ENCODE measurements around the gene CCDC54.

CCDC54 gene

GRCh38 chr3:107394502-107394901 lies 17.3 kb downstream of the CCDC54 start:
- no peak for DNase-seq

- no peak for DNase-seq
Measured at GRCh38 chr3:107395066-107395465, 17.8 kb downstream of the CCDC54 start.

DNA sequence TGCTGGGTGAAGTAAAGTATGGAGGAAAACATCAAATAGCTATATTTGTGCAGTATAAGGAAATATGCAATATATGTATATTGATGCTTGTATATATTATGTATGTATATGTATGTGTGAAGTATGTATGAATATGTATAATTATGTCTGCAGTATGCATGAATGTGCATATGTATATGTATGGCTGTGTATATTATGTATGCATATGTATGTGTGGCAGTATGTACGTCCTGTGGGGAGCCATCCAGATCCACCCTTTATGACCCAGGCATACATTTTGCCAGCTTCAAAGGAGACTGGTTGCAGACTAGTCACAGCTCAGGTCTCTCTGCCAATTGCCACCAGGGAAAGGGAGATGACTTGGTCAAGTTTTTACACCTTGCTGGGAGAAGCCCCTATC lies 24.1 kb downstream of the CCDC54 start:
- no peak for DNase-seq

- DNase-seq: no peak
Measured at GRCh38 chr3:107402214-107402613, 25.0 kb downstream of the CCDC54 start.

DNA sequence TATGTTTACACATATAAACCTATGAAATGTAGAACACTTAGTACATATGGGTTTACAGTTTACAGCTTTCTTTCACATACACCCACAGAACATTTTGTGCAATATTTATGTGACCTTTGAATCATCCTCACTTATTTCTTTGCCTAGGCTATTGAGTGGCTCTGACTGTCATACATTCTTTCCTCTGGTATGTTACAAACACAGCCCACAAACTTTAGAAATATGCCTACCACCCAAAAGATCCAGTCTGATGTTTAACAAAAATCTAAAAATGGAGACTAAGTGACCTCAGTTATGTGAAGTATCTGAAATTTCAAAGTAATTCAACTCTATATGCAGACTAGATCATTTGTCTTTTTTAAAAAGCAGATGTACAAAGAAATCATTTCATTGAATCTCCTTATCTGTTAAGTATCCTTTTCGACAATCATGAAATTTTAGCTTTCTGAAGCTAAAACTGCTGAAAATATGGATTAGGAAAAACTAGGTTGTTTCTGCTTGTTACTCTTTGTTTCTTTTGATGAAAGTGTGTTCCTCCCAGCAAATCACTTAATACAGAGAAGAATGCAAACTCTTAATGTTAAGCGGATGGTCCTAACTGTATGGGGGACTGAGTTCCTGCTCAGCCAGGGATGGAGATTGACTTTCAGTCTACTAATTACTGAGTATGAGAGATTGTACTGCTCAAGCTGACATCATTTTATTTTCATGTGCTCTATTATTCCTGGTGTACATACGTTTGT lies 27.7 kb downstream of the CCDC54 start:
- DNase-seq: no peak

- DNase-seq: no peak
Measured at GRCh38 chr3:107407355-107407754, 30.1 kb downstream of the CCDC54 start.

DNA sequence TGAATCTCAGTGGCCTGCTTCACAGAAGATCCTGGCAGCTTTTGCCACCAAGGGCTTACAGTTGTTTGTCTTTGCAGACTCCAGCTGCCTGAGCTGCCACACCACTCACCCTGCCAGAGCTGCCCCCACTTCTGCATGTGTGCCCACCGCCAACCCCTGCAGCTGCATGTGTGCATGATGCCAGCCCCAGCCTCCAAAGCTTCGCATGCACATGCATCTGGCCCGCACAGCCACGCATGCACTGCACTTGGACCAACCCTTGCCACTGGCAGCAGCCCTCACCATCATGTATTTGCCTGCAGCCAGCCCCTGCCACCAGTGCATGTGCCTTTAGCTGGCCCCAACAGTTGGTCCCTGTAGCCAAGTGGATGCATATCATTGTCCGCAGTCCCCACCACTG lies 31.3 kb downstream of the CCDC54 start:
- DNase-seq: no peak

DNA sequence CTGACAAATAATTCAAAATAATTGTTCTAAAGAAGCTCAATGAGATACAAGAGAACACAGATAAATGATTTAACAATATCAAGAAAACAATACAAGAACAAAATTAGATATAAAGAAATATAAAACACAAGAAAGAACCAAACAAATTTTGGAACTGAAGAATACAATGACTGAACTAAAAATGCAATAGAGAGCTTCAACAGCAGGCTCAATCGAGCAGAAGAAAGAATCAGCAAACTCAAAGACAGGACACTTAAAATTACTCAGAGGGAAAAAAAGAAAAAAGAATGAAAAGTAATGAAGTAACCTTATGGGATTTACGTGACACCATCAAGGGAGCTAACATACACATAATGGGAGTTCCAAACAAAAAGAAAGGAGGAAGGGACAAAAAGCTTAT lies 32.1 kb downstream of the CCDC54 start:
- DNase-seq: no peak

GRCh38 chr3:107410606-107411005 lies 33.4 kb downstream of the CCDC54 start:
- DNase-seq: no peak

DNA sequence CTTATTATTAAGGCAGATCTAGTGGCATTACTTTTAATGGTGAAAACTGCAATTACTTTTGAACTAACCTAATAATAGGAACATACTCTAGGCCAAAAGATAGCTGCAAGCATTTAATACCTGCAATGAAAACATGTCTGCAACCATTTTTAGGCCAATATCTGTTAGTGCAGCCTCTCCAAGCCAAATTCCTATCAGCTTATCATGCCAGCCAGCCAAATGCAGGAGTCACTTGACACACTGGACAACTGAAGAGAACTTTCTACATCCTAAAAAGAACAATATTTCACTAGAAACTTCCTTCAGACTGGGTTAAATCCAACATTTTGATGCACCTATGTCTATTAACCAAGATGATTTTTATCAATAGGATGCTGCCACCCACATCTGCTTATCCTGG lies 33.8 kb downstream of the CCDC54 start:
- DNase-seq: no peak

DNA sequence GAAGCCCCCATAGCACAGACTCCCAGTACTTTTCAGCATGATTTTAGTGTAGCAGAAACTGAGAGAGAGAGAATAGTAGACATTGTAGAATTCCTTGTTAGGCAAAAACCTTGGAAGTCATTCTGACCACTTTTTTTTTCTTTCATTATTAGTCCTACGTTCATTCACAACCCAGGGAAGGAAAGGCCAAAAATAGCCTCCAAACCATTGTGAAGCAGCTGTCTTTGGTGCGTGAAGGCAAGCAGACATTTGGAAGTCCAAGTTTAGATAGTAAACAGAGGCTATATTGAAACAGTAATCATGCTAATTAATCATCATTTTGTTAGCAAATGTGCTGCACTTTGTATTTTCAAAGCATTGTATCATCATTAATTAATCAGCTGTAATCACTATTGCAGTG lies 34.5 kb downstream of the CCDC54 start:
- no peak for DNase-seq

DNA sequence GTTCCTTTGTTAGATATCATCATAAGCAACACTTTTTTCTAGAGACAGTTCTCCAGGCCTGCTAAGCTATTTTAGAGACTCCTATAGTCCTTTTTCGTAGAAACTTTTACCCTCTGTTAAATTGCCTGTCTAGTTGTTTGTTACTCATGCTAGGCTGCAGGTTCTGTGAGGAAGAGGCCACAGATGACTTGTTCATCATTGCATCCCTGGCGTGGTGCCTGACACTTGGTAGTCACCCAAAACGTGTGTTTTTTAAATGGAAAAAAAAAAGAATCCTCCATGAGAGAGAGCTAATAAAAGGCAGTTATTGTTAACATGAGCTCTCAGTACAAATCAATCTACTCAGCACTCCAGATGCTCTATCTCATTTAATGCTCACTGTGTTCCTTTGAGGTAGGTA lies 35.1 kb downstream of the CCDC54 start:
- no peak for DNase-seq

DNA sequence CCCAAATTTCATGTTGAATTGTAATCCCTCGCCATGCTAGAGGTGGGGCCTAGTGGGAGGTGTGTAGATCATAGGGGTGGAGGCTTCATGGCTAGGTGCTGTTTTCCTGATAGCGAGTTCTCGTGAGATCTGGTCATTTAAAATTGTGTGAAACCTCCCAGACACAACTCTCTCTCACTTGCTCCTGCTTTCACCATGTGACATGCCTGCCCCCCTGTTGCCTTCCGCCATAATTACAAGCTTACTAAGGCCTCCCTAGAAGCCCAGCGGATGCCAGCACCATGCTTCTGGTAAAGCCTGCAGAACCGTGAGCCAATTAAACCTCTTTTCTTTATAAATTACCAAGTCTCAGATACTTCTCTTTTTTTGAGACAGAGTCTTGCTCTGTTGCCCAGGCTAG lies 36.0 kb downstream of the CCDC54 start:
- no peak for DNase-seq

DNA sequence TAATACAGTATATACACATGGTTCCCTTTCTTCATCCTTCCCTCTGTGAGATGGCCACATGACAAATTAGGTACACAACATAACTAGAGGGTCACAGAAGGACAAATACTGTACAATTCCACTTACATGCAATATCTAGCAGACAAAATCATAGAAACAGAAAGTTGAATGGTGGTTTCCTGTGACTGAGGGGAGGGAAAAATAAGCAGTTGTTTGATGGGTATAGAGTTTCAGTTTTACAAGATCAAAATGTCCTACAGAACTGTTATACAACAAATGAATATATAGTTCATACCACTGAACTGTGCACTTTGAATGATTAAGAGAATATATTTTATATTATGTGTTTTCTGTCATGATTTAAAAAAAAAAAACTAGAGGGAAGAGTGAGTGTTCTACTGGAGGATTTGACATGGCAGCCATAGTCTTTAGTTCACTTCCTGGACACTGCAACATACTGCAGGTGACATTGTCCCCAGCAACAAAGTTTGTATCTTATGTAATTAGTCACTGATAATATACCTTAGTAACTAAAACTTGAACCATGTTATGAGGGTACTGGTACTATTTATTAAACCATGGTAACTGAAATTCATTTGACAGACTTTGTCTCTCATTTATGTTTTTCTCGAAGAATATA lies 37.2 kb downstream of the CCDC54 start:
- no peak for DNase-seq

DNA sequence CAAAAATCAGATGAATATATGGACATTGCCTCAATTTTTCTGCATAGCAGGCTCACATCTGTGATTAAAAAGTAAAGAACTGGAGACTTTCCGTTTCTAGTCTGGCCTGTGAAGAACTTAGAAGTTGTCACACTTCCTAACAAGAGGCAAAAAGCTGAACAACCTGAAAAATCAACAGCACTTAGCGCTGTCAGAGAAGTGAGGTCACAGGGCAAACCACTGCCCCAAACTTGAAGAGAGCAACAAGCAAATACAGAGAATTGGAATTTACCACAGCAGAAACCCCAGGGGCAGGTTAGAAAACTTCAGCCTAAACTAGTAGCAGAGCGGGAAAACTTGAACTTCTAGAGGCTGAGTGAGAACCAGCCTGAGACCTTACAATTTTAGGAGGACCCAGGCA lies 38.9 kb downstream of the CCDC54 start:
- no peak for DNase-seq

GRCh38 chr3:107416886-107417285 lies 39.6 kb downstream of the CCDC54 start:
- no peak for DNase-seq

- DNase-seq: peak in 1 of 2 experiments; percentile 6
Measured at GRCh38 chr3:107421170-107421792, 44.0 kb downstream of the CCDC54 start.

- DNase-seq: no peak
Measured at GRCh38 chr3:107421881-107422280, 44.6 kb downstream of the CCDC54 start.

GRCh38 chr3:107425033-107425432 lies 47.8 kb downstream of the CCDC54 start:
- no peak for DNase-seq

GRCh38 chr3:107426223-107426622 lies 49.0 kb downstream of the CCDC54 start:
- DNase-seq: no peak
